Omental fat pad (tissue), 4 donors: ENCODE data around the gene OSBP. TPM values are rescaled to one million over a fixed set of nuclear protein-coding genes. Genes with fewer than 3 reads are reported as not detected.

ENCODE experiments used
- ATAC-seq: fragments of 150-250 bp; one replicate; pipeline ENCODE4 v1.9.1; 2016; ENCODE audit warnings: mild to moderate bottlenecking, moderate library complexity; ENCODE audit not compliant: low FRiP score
- DNase-seq: peaks from one replicate; pipeline ENCODE4 v3.0.0-alpha.2; 2019; ENCODE audit warnings: low spot score
- total RNA-seq, 4 donors: library from RNA; depleted of rRNA; stranded (reverse); fragments of >200 nt; gene quantifications; one replicate each; pipeline ENCODE4 v1.1.0, GENCODE V29; 2016
- TF ChIP-seq, protein P1 (sequence below), 3 donors: fragments of 450-650 bp; IDR thresholded peaks; one replicate each; pipeline ENCODE4 v1.5.1; 2016 to 2017; ENCODE audit warnings: antibody characterized with exemption in 3 of 3, mild to moderate bottlenecking in 3 of 3, moderate library complexity in 2 of 3

OSBP gene
- total RNA-seq, 4 donors from 2014 or later = 33.7 to 46.3 (median 35.1) TPM

DNA sequence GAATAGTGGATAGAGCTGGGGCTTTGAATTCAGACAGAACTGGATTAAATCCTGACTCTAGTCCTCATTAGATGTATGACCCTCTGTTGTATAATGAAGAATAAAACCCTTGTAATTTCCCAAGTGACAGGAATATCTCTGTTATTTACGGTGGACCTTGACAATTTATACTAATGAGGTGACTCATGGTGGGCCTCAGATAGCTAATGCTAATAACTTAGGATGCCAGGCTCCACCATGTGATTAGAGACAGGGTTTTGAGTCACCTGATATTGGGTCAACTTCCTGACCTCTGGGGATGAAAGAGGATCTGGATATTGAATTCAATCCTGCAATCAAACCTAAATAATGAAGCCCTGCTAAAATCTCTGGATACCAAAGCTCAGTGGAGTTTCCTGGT is 33.6 kb downstream of the OSBP start:
- ATAC-seq = no peak
- DNase-seq = no peak
- TF ChIP-seq, protein P1, sequence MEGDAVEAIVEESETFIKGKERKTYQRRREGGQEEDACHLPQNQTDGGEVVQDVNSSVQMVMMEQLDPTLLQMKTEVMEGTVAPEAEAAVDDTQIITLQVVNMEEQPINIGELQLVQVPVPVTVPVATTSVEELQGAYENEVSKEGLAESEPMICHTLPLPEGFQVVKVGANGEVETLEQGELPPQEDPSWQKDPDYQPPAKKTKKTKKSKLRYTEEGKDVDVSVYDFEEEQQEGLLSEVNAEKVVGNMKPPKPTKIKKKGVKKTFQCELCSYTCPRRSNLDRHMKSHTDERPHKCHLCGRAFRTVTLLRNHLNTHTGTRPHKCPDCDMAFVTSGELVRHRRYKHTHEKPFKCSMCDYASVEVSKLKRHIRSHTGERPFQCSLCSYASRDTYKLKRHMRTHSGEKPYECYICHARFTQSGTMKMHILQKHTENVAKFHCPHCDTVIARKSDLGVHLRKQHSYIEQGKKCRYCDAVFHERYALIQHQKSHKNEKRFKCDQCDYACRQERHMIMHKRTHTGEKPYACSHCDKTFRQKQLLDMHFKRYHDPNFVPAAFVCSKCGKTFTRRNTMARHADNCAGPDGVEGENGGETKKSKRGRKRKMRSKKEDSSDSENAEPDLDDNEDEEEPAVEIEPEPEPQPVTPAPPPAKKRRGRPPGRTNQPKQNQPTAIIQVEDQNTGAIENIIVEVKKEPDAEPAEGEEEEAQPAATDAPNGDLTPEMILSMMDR (IDR thresholded peaks at IDR 0.05) = no peak

DNA sequence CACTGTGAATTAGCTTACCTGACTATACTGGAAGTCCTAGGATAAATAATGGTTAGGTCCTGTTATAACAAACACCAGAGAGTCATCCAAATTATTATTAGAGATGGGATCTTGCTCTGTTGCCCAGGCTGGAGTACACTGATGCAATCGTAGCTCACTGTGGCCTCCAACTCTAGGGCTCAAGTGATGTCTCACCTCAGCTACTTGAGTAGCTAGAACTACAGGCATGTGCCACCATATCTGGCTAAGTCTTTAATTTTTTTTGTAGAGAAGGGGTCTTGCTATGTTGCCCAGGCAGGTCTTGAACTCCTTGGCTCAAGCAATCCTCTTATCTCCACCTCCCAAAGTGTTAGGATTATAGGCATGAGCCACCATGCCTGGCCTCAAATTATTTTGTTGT is 37.2 kb downstream of the OSBP start:
- ATAC-seq = no peak

DNA sequence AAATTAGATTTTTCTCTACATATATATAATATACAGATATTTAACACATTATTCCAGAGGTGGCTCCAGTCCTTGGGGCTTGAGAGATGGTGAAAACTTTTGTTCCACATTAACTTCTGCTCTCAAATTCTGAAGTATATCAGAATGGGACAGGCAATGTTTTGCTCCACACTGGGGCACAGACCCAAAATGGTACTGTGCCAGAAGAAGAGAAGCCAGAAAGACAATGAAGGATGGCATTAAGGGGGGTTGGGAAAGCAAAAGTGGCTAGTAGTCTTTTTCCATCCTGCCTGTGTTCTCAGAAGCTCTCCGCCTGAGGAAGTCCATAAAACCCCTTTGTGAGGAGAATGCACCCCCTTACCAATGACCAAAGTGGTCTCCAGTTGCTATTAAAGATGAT is 40.1 kb downstream of the OSBP start:
- ATAC-seq (no peak), DNase-seq (no peak)
- TF ChIP-seq, protein P1 (IDR thresholded peaks at IDR 0.05) = no peak

More for the DNA sequence above, 37.2 kb downstream of the OSBP start:
- no peak for DNase-seq
- TF ChIP-seq, protein P1 (IDR thresholded peaks at IDR 0.05) = no peak

DNA sequence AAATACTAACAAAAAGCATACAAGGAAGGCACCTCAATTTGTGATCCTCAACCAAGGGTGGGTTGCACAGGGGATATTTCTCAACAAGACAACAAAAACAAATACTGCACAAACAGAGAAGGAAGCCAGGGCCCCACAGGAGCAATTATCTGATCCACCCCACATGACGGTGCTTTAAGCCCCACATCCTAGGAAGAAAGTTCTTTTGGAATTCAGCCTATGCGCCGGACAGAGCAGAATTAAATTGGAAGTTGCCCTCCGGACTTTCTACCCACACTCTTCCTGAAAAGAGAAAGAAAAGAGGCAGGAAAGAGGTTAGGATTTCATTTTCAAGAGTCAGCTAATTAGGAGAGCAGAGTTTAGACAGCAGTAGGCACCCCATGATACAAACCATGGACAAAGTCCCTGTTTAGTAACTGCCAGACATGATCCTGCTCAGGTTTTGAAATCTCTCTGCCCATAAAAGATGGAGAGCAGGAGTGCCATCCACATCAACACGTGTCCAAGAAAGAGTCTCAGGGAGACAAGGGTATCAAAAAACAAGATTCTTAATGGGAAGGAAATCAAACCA is 40.6 kb downstream of the OSBP start:
- TF ChIP-seq, protein P1 (IDR thresholded peaks at IDR 0.05) = no peak
- ATAC-seq (no peak), DNase-seq (no peak)

DNA sequence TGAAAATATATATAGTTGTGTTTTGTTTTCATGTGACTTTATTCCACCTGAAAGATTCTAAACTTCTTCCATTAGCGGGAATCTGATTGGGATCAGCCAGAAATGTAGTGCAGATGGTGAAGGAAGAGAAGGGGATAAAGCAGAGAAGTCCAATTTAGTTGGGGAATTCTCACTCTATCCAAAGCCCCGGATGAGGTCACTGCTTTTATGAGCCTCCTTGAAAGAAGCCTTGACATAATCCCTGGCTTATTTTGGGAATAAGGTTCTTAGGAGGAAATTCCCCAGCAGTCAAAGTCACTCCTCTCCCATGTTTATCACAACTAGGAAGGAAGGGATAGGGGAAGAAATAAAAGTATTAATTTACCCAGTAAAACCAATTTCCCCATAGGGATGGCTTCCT is 41.1 kb downstream of the OSBP start:
- ATAC-seq (no peak), DNase-seq (no peak)
- TF ChIP-seq, protein P1 (IDR thresholded peaks at IDR 0.05) = no peak

DNA sequence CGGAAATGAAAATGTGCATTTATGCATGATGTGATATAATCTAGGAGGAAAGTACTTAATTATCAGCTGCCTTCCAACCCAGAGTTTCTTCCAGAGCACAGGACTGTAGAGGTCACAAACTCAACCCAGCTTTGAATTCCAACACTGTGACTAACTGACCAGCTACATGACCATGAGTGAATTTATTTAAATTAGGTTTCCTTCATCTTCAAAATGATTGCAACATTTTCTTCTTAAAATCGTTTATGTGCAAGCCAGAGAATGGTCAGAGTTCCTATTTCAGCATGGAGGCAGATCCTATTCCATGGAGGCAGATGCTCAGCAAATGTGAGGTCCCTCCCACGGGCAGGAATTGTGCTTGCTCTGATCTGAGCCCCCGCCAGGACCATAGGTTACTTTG is 42.4 kb downstream of the OSBP start:
- TF ChIP-seq, protein P1 (IDR thresholded peaks at IDR 0.05) = no peak
- DNase-seq = no peak
- ATAC-seq = no peak

DNA sequence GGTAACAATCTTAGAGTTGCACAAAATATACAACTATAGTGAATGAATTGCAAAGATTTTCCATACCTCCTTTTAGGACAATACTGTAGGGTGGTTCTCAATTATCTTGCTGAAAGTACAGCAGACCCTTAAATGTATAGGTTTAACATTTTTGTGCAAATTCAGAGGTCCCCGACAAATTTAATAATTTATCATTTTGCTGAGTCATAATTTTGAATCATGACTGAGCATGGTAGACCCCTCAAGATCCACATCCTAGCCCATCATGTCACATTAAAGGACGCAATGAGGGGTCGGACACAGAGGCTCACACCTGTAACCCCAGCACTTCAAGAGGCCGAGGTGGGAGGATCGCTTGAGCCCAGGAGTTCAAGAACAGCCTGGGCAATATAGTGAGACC is 43.5 kb downstream of the OSBP start:
- no peak for ATAC-seq
- TF ChIP-seq, protein P1 (IDR thresholded peaks at IDR 0.05) = no peak
- no peak for DNase-seq
